H9 (cell line): ENCODE measurements around the gene MYH14. TPM values are rescaled to one million over a fixed set of nuclear protein-coding genes. Genes with fewer than 3 reads are reported as not detected.

Experiments used
- DNase-seq: peaks from one replicate; pipeline ENCODE4 v3.0.0-alpha.2; 2017
- H2AFZ ChIP-seq: one replicate; pipeline ENCODE4 v1.6.1; 2013; ENCODE audit warnings: mild to moderate bottlenecking, low read length, control low read depth, moderate library complexity
- H2AK5ac ChIP-seq: 2 replicates; pipeline ENCODE4 v1.6.1; 2013; ENCODE audit warnings: low read length, control low read depth, mixed read lengths; ENCODE audit not compliant: insufficient read length
- H2BK120ac ChIP-seq: one replicate; pipeline ENCODE4 v1.6.1; 2013; ENCODE audit warnings: low read depth, mild to moderate bottlenecking, low read length, control low read depth, inconsistent platforms; ENCODE audit not compliant: poor library complexity, severe bottlenecking
- H2BK12ac ChIP-seq: 2 replicates; pipeline ENCODE4 v1.6.1; 2013; ENCODE audit warnings: low read length, control low read depth, mixed read lengths, low read depth; ENCODE audit not compliant: insufficient read length
- H2BK15ac ChIP-seq: 2 replicates; pipeline ENCODE4 v1.6.1; 2013; ENCODE audit warnings: low read depth, low read length, control low read depth
- H2BK20ac ChIP-seq: one replicate; pipeline ENCODE4 v1.6.1; 2013; ENCODE audit warnings: low read depth, mild to moderate bottlenecking, low read length, control low read depth, inconsistent platforms; ENCODE audit not compliant: poor library complexity, severe bottlenecking
- H2BK5ac ChIP-seq: 2 replicates; pipeline ENCODE4 v1.6.1; 2013; ENCODE audit warnings: low read length, control low read depth, mixed read lengths; ENCODE audit not compliant: insufficient read length
- H3K14ac ChIP-seq: 2 replicates; pipeline ENCODE4 v1.6.1; 2013; ENCODE audit warnings: low read length, control low read depth; ENCODE audit not compliant: insufficient read depth
- H3K18ac ChIP-seq: 2 replicates; pipeline ENCODE4 v1.6.1; 2013; ENCODE audit warnings: low read depth, mild to moderate bottlenecking, mixed read lengths, low read length, control low read depth; ENCODE audit not compliant: insufficient read length
- H3K23ac ChIP-seq: 2 replicates; pipeline ENCODE4 v1.6.1; 2013; ENCODE audit warnings: low read length, control low read depth, mixed read lengths, low read depth; ENCODE audit not compliant: insufficient read length
- H3K23me2 ChIP-seq: 2 replicates; pipeline ENCODE4 v1.6.1; 2013; ENCODE audit warnings: low read depth, mild to moderate bottlenecking, mixed read lengths, low read length, control low read depth; ENCODE audit not compliant: insufficient read length, poor library complexity, severe bottlenecking
- H3K27ac ChIP-seq: 2 replicates; pipeline ENCODE4 v1.5.1; 2013; ENCODE audit warnings: low read length, control low read depth, mixed read lengths, low read depth; ENCODE audit not compliant: insufficient read length
- H3K27me3 ChIP-seq: 2 replicates; pipeline ENCODE4 v1.6.1; 2013; ENCODE audit warnings: low read length, control low read depth, inconsistent platforms; ENCODE audit not compliant: insufficient read depth
- H3K4ac ChIP-seq: 2 replicates; pipeline ENCODE4 v1.6.1; 2013; ENCODE audit warnings: low read depth, mild to moderate bottlenecking, control low read depth, inconsistent platforms, low read length, moderate library complexity
- H3K4me1 ChIP-seq: 2 replicates; pipeline ENCODE4 v1.6.1; 2013; ENCODE audit warnings: low read length, control low read depth, inconsistent platforms; ENCODE audit not compliant: insufficient read depth
- H3K4me2 ChIP-seq: 2 replicates; pipeline ENCODE4 v1.6.1; 2013; ENCODE audit warnings: low read length, control low read depth, mixed read lengths; ENCODE audit not compliant: insufficient read length, insufficient read depth
- H3K56ac ChIP-seq: 2 replicates; pipeline ENCODE4 v1.6.1; 2013; ENCODE audit warnings: low read depth, mild to moderate bottlenecking, mixed read lengths, low read length, control low read depth; ENCODE audit not compliant: insufficient read length
- H3K79me1 ChIP-seq: 2 replicates; pipeline ENCODE4 v1.6.1; 2013; ENCODE audit warnings: low read depth, mild to moderate bottlenecking, moderate library complexity, low read length, control low read depth, inconsistent platforms; ENCODE audit not compliant: insufficient read depth, poor library complexity, severe bottlenecking
- H3K79me2 ChIP-seq: 2 replicates; pipeline ENCODE4 v1.6.1; 2013; ENCODE audit warnings: low read length, control low read depth, inconsistent platforms; ENCODE audit not compliant: insufficient read depth
- H3K9ac ChIP-seq: 2 replicates; pipeline ENCODE4 v1.6.1; 2013; ENCODE audit warnings: low read length, control low read depth, mixed read lengths; ENCODE audit not compliant: insufficient read length; ENCODE audit errors: extremely low read depth
- H3K9me3 ChIP-seq: one replicate; pipeline ENCODE4 v1.6.1; 2013; ENCODE audit warnings: low read depth, low read length, inconsistent platforms; ENCODE audit not compliant: control insufficient read depth
- H3T11ph ChIP-seq: one replicate; pipeline ENCODE4 v1.6.1; 2013; ENCODE audit warnings: mild to moderate bottlenecking, low read length, control low read depth, inconsistent platforms
- H4K20me1 ChIP-seq: one replicate; pipeline ENCODE4 v1.6.1; 2013; ENCODE audit not compliant: control insufficient read depth, insufficient read length, insufficient read depth
- H4K5ac ChIP-seq: 2 replicates; pipeline ENCODE4 v1.6.1; 2013; ENCODE audit warnings: low read depth, mild to moderate bottlenecking, mixed read lengths, low read length, control low read depth; ENCODE audit not compliant: insufficient read length
- H4K8ac ChIP-seq: replicated peaks from 2 replicates; pipeline ENCODE4 v1.6.1; 2013; ENCODE audit warnings: low read length, control low read depth, mixed read lengths, low read depth; ENCODE audit not compliant: insufficient read length
- H4K91ac ChIP-seq: 2 replicates; pipeline ENCODE4 v1.6.1; 2013; ENCODE audit warnings: low read depth, mild to moderate bottlenecking, moderate library complexity, mixed read lengths, low read length, control low read depth; ENCODE audit not compliant: insufficient read length
- H3K27ac Mint-ChIP-seq, 3 experiments: 2 replicates in 2 of 3; 3 replicates in 1 of 3; pipeline ENCODE4 v1.8.0; 2020 to 2021; ENCODE audit warnings: mixed read lengths in 3 of 3, mild to moderate bottlenecking in 1 of 3, moderate library complexity in 1 of 3
- H3K27me3 Mint-ChIP-seq: 2 replicates; pipeline ENCODE4 v1.8.0; 2021; ENCODE audit warnings: low read depth, mild to moderate bottlenecking, moderate library complexity, mixed read lengths
- H3K36me3 Mint-ChIP-seq, 3 experiments: 2 replicates in 2 of 3; 3 replicates in 1 of 3; pipeline ENCODE4 v1.8.0; 2020 to 2021; ENCODE audit warnings: low read depth in 3 of 3, mixed read lengths in 3 of 3; ENCODE audit not compliant: insufficient read depth in 1 of 3
- H3K4me1 Mint-ChIP-seq, 2 experiments: 2 replicates each; pipeline ENCODE4 v1.8.0; 2020; ENCODE audit warnings: mixed read lengths in 2 of 2
- H3K4me3 Mint-ChIP-seq, 2 experiments: 2 replicates in 1 of 2; 3 replicates in 1 of 2; pipeline ENCODE4 v1.8.0; 2020 to 2021; ENCODE audit warnings: mild to moderate bottlenecking in 2 of 2, mixed read lengths in 2 of 2, moderate library complexity in 1 of 2
- H3K9me3 Mint-ChIP-seq, 2 experiments: 2 replicates in 1 of 2; 3 replicates in 1 of 2; pipeline ENCODE4 v1.8.0; 2020; ENCODE audit warnings: mild to moderate bottlenecking in 2 of 2, mixed read lengths in 2 of 2, moderate library complexity in 1 of 2
- CTCF ChIP-seq: fragments of 200-600 bp; sonication (generic); conservative IDR thresholded peaks from 3 replicates; pipeline ENCODE4 v1.8.0; 2021; ENCODE audit warnings: antibody characterized with exemption, mild to moderate bottlenecking
- WGBS: extraction: QIAGEN DNeasy Blood & Tissue Kit; methylation state at CpG from one replicate; pipeline ENCODE4 v1.1.7; 2013; ENCODE audit warnings: missing lambda C conversion rate, low lambda C conversion rate, mixed read lengths; ENCODE audit not compliant: insufficient read length; ENCODE audit errors: extremely low coverage; 5-methylcytosine and 5-hydroxymethylcytosine counted together
- total RNA-seq: library from RNA; stranded (reverse); gene quantifications from 2 replicates; pipeline ENCODE4 v1.2.1, GENCODE V29; 2021

Gene MYH14
- total RNA-seq, 1 experiment from 2014 or later: 27.7 TPM

- Mint-ChIP-seq H3K27ac (no peak overlapping the region), H3K4me3 (no peak overlapping the region), H3K4me1 (peaks cover 0 to 3% of the 10 kb centered on the region in 2 experiments; a peak in 1 of 4 replicates), H3K9me3 (peaks cover 0 to 5% of the 10 kb centered on the region in 2 experiments; a peak in 1 of 5 replicates), H3K27me3 (peaks cover 3% of the 10 kb centered on the region), H3K36me3 (no peaks in the 10 kb centered on the region; a peak in 1 of 7 replicates)
- H3K27ac ChIP-seq: no peak overlapping the region
- no peaks in the 10 kb centered on the region for H3K79me1 ChIP-seq
- DNase-seq: no peak
- no peak overlapping the region for H2BK12ac ChIP-seq
- H4K5ac ChIP-seq: no peak overlapping the region
- H4K91ac ChIP-seq: no peak overlapping the region
- H2BK15ac ChIP-seq: no peak overlapping the region
- H2BK20ac ChIP-seq: no peak overlapping the region
- H2AFZ ChIP-seq: no peak overlapping the region
- no peaks in the 10 kb centered on the region for H3K79me2 ChIP-seq
- H3K9ac ChIP-seq: no peak overlapping the region
- no peaks in the 10 kb centered on the region for H3K4me1 ChIP-seq
- no peaks in the 10 kb centered on the region for H3K23me2 ChIP-seq
- no peak overlapping the region for H3K4me2 ChIP-seq
- H3K23ac ChIP-seq: no peak overlapping the region
- H2BK120ac ChIP-seq: no peak overlapping the region
- H2AK5ac ChIP-seq: no peak overlapping the region
- no peaks in the 10 kb centered on the region for H3K27me3 ChIP-seq
- H4K8ac ChIP-seq: no peak overlapping the region
- H4K20me1 ChIP-seq: no peaks in the 10 kb centered on the region
- H3K56ac ChIP-seq: no peak overlapping the region
- H3K18ac ChIP-seq: no peak overlapping the region
- TF ChIP-seq CTCF: no peak
- no peak overlapping the region for H3K14ac ChIP-seq
- WGBS: no CpG with 5 or more reads among the region's 5 CpGs
- no peak overlapping the region for H2BK5ac ChIP-seq
- H3K4ac ChIP-seq: no peak overlapping the region
- no peak overlapping the region for H3T11ph ChIP-seq
- H3K9me3 ChIP-seq: no peaks in the 10 kb centered on the region
These were observed 29.2 kb upstream of the MYH14 start for GRCh38 chr19:50174100-50174793.
